WTC11 (cell line): Measurements from ENCODE around the gene CDK2.

Source experiments
- ETV6 ChIP-seq: sonication (generic); formaldehyde crosslinking; IDR thresholded peaks from 2 replicates; pipeline ENCODE4 v1.8.1; 2022; ENCODE audit warnings: mild to moderate bottlenecking, missing genetic modification reagents
- GTF2I ChIP-seq: fragments of 250-450 bp; sonication (Bioruptor Pico); conservative IDR thresholded peaks from 2 replicates; pipeline ENCODE4 v1.4.0; 2021; ENCODE audit warnings: mild to moderate bottlenecking
- NFYB ChIP-seq: sonication (generic); formaldehyde crosslinking; conservative IDR thresholded peaks from 2 replicates; pipeline ENCODE4 v1.8.0; 2022; ENCODE audit warnings: low read depth, missing genetic modification reagents
- NR3C1 ChIP-seq: sonication (generic); formaldehyde crosslinking; conservative IDR thresholded peaks from 2 replicates; pipeline ENCODE4 v1.8.1; 2023; ENCODE audit warnings: low read depth, mild to moderate bottlenecking, missing genetic modification reagents
- SP1 ChIP-seq: sonication (generic); formaldehyde crosslinking; conservative IDR thresholded peaks from 2 replicates; pipeline ENCODE4 v1.8.1; 2022; ENCODE audit warnings: missing genetic modification reagents
- TCF7 ChIP-seq: sonication (generic); formaldehyde crosslinking; IDR thresholded peaks from 2 replicates; pipeline ENCODE4 v1.8.0; 2022; ENCODE audit warnings: mild to moderate bottlenecking, low read depth, missing genetic modification reagents, moderate library complexity
- TF ChIP-seq, protein P1 (sequence below): fragments of 200-600 bp; IDR thresholded peaks from 2 replicates; pipeline ENCODE4 v1.8.0; 2022; ENCODE audit warnings: antibody characterized with exemption
- TF ChIP-seq, protein P2 (sequence below): sonication (generic); formaldehyde crosslinking; conservative IDR thresholded peaks from 2 replicates; pipeline ENCODE4 v1.8.1; 2022; ENCODE audit warnings: mild to moderate bottlenecking, missing genetic modification reagents

DNA sequence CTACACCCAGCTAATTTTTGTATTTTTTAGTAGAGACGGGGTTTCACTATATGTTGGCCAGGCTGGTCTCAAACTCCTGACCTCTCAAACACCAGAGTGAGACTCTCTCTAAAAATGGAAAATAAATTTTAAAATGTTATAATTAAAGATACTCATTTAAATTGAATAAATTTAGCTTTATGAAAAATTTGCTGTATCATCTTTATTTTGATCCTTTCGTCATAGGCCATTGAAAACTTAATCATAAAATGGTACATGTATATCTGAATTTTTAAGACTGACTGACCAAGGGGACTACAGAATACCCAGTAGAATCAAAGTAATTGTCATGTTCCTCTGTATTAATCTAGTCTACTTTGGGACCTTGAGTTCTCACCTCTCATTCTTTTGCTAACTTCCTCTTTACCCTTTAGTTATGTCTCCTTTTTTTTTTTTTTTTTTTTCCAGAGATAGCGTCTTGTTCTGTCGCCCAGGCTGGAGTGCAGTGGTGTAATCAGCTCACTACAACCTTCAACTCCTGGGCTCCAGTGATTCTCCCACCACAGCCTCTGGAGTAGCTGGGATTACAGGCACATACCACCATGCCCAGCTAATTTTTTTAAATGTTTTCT lies 16.7 kb downstream of the CDK2 start:
- TF ChIP-seq NFYB (CRISPR knock-in tag) (no peak), ETV6 (CRISPR knock-in tag) (no peak), GTF2I (CRISPR knock-in tag) (no peak), SP1 (CRISPR knock-in tag) (no peak), NR3C1 (CRISPR knock-in tag) (no peak), TCF7 (CRISPR knock-in tag) (no peak)
- TF ChIP-seq, protein P1, sequence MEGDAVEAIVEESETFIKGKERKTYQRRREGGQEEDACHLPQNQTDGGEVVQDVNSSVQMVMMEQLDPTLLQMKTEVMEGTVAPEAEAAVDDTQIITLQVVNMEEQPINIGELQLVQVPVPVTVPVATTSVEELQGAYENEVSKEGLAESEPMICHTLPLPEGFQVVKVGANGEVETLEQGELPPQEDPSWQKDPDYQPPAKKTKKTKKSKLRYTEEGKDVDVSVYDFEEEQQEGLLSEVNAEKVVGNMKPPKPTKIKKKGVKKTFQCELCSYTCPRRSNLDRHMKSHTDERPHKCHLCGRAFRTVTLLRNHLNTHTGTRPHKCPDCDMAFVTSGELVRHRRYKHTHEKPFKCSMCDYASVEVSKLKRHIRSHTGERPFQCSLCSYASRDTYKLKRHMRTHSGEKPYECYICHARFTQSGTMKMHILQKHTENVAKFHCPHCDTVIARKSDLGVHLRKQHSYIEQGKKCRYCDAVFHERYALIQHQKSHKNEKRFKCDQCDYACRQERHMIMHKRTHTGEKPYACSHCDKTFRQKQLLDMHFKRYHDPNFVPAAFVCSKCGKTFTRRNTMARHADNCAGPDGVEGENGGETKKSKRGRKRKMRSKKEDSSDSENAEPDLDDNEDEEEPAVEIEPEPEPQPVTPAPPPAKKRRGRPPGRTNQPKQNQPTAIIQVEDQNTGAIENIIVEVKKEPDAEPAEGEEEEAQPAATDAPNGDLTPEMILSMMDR: no peak
- TF ChIP-seq, protein P2, sequence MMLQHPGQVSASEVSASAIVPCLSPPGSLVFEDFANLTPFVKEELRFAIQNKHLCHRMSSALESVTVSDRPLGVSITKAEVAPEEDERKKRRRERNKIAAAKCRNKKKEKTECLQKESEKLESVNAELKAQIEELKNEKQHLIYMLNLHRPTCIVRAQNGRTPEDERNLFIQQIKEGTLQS (CRISPR knock-in tag): no peak
